ENCODE measurements around the gene PTPRR. TPM values are rescaled to one million over a fixed set of nuclear protein-coding genes. Genes with fewer than 3 reads are reported as not detected.

The PTPRR gene
- total RNA-seq, 4 donors from 2014 or later: 0.57 to 2.1 (median 0.84) TPM

GRCh38 chr12:70752327-70752726 is 168.2 kb downstream of the PTPRR start:
- Histone ChIP-seq H3K27ac (replicated peaks in 1 of 4) (no peak overlapping the region), H3K36me3 (no peaks in the 10 kb centered on the region), H3K4me1 (no peaks in the 10 kb centered on the region), H3K9me3 (no peaks in the 10 kb centered on the region), H3K4me3 (no peak overlapping the region), H3K27me3 (peaks cover 0 to 4% (median 0%) of the 10 kb centered on the region in 4 donors)
- TF ChIP-seq CTCF (IDR thresholded peaks at IDR 0.05) (no peak), POLR2A (IDR thresholded peaks at IDR 0.05; ENCODE audit: low read depth) (no peak)
- no peak for DNase-seq (ENCODE audit: extremely low spot score)
- intact Hi-C loops (cut with DNase I): no loop called here
- WGBS: 79% methylated on average over 3 of the region's 3 CpGs

GRCh38 chr12:70749931-70750330 is 170.6 kb downstream of the PTPRR start:
- 95% methylated on average over 2 of the region's 2 CpGs for WGBS
- Histone ChIP-seq H3K27me3 (peaks cover 0 to 4% (median 0%) of the 10 kb centered on the region in 4 donors), H3K4me1 (no peaks in the 10 kb centered on the region), H3K9me3 (no peaks in the 10 kb centered on the region), H3K4me3 (no peak overlapping the region), H3K36me3 (no peaks in the 10 kb centered on the region), H3K27ac (replicated peaks in 1 of 4) (no peak overlapping the region)
- TF ChIP-seq POLR2A (IDR thresholded peaks at IDR 0.05; ENCODE audit: low read depth) (no peak), CTCF (IDR thresholded peaks at IDR 0.05) (no peak), EP300 (IDR thresholded peaks at IDR 0.05) (no peak), POLR2AphosphoS5 (IDR thresholded peaks at IDR 0.05) (no peak)
- intact Hi-C loops (cut with DNase I): no loop called here
- no peak for DNase-seq (ENCODE audit: extremely low spot score)

- Histone ChIP-seq H3K27ac (replicated peaks in 1 of 4) (no peak overlapping the region), H3K4me1 (no peaks in the 10 kb centered on the region), H3K9me3 (no peaks in the 10 kb centered on the region), H3K36me3 (no peaks in the 10 kb centered on the region), H3K4me3 (no peak overlapping the region), H3K27me3 (peaks cover 0 to 4% (median 0%) of the 10 kb centered on the region in 4 donors)
- intact Hi-C loops (cut with DNase I): no loop called here
- no peak for DNase-seq (ENCODE audit: extremely low spot score)
- WGBS: 96% methylated on average over 1 of the region's 1 CpG
- TF ChIP-seq CTCF (IDR thresholded peaks at IDR 0.05): no peak
- no peak for TF ChIP-seq EP300 (IDR thresholded peaks at IDR 0.05)
- TF ChIP-seq POLR2A (IDR thresholded peaks at IDR 0.05; ENCODE audit: low read depth): no peak
- TF ChIP-seq POLR2AphosphoS5 (IDR thresholded peaks at IDR 0.05): no peak
These were observed 171.7 kb downstream of the PTPRR start for GRCh38 chr12:70748809-70749208.

GRCh38 chr12:70747445-70748260 is 172.9 kb downstream of the PTPRR start:
- Histone ChIP-seq H3K4me1 (no peaks in the 10 kb centered on the region), H3K9me3 (no peaks in the 10 kb centered on the region), H3K27ac (replicated peaks in 1 of 4) (no peak overlapping the region), H3K27me3 (peaks cover 0 to 4% (median 0%) of the 10 kb centered on the region in 4 donors), H3K36me3 (no peaks in the 10 kb centered on the region), H3K4me3 (no peak overlapping the region)
- DNase-seq (ENCODE audit: extremely low spot score): no peak
- 80% methylated on average over 6 of the region's 6 CpGs for WGBS
- intact Hi-C loops (cut with DNase I): no loop called here
- TF ChIP-seq POLR2AphosphoS5 (IDR thresholded peaks at IDR 0.05): no peak
- TF ChIP-seq POLR2A (IDR thresholded peaks at IDR 0.05; ENCODE audit: low read depth): no peak
- no peak for TF ChIP-seq EP300 (IDR thresholded peaks at IDR 0.05)
- TF ChIP-seq CTCF (IDR thresholded peaks at IDR 0.05): no peak

Measured in esophagus muscularis mucosa (tissue), 4 donors.